SJCRH30 (cell line): Measurements from ENCODE around the gene SYT1. TPM values are rescaled to one million over a fixed set of nuclear protein-coding genes. Genes with fewer than 3 reads are reported as not detected.

Experiments used
- DNase-seq, 2 experiments: peaks; one replicate each; pipeline ENCODE4 v3.0.0-alpha.2; 2015 to 2020
- H3K27ac ChIP-seq: fragments of 250-450 bp; sonication (Bioruptor Pico); 2 replicates; pipeline ENCODE4 v1.5.1; 2020; ENCODE audit warnings: mild to moderate bottlenecking, moderate library complexity
- H3K27me3 ChIP-seq: fragments of 250-450 bp; sonication (Bioruptor Pico); 2 replicates; pipeline ENCODE4 v1.5.1; 2020; ENCODE audit warnings: mild to moderate bottlenecking, moderate library complexity
- H3K36me3 ChIP-seq: fragments of 250-450 bp; sonication (Bioruptor Pico); 2 replicates; pipeline ENCODE4 v1.5.1; 2020; ENCODE audit warnings: mild to moderate bottlenecking, moderate library complexity
- H3K4me1 ChIP-seq: fragments of 250-450 bp; sonication (Bioruptor Pico); 2 replicates; pipeline ENCODE4 v1.5.1; 2020; ENCODE audit warnings: mild to moderate bottlenecking, moderate library complexity
- H3K4me3 ChIP-seq: fragments of 250-450 bp; sonication (Bioruptor Pico); 2 replicates; pipeline ENCODE4 v1.5.1; 2020; ENCODE audit warnings: mild to moderate bottlenecking, moderate library complexity
- H3K9me3 ChIP-seq: fragments of 250-450 bp; sonication (Bioruptor Pico); replicated peaks from 2 replicates; pipeline ENCODE4 v1.5.1; 2020; ENCODE audit warnings: mild to moderate bottlenecking, moderate library complexity
- total RNA-seq: library from RNA; depleted of rRNA; stranded (reverse); fragments of >200 nt; shearing (Covaris generic); gene quantifications from 2 replicates; pipeline ENCODE4 v1.2.3, GENCODE V29; 2014

SYT1 gene
- total RNA-seq, 1 experiment from 2014 or later: 6.8 TPM

DNA sequence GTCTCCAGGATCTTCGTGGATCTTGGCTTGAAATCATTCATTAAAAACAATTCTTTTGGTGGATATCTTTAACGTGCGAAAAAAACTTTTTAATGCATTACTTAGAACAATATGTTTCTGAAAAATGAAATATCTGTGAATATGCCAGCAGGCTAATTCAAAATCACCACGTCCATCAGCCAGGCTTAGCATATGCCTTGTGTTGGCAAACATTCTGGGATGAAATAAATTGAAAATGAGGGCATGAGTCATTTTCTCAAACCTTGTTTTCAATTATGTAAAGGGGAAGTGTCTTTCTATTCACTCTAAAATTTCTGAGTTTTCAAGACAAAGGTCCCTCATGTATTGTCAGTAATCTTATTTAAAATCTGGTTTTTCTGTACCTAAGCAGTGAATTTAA lies 432.3 kb downstream of the SYT1 start:
- Histone ChIP-seq H3K9me3 (no peaks in the 10 kb centered on the region), H3K27me3 (no peaks in the 10 kb centered on the region), H3K4me1 (peaks cover 22% of the 10 kb centered on the region), H3K27ac (no peak overlapping the region), H3K36me3 (no peaks in the 10 kb centered on the region), H3K4me3 (no peak overlapping the region)
- no peak for DNase-seq

- Histone ChIP-seq H3K27ac (peak overlapping the region; percentile 27; the same call in 1 of the 2 replicates), H3K9me3 (no peaks in the 10 kb centered on the region), H3K4me3 (no peak overlapping the region), H3K27me3 (no peaks in the 10 kb centered on the region), H3K4me1 (peaks cover 22% of the 10 kb centered on the region), H3K36me3 (no peaks in the 10 kb centered on the region)
- DNase-seq: peak; percentile 72 to 87
Measured at GRCh38 chr12:79298506-79298905, 433.9 kb downstream of the SYT1 start.

DNA sequence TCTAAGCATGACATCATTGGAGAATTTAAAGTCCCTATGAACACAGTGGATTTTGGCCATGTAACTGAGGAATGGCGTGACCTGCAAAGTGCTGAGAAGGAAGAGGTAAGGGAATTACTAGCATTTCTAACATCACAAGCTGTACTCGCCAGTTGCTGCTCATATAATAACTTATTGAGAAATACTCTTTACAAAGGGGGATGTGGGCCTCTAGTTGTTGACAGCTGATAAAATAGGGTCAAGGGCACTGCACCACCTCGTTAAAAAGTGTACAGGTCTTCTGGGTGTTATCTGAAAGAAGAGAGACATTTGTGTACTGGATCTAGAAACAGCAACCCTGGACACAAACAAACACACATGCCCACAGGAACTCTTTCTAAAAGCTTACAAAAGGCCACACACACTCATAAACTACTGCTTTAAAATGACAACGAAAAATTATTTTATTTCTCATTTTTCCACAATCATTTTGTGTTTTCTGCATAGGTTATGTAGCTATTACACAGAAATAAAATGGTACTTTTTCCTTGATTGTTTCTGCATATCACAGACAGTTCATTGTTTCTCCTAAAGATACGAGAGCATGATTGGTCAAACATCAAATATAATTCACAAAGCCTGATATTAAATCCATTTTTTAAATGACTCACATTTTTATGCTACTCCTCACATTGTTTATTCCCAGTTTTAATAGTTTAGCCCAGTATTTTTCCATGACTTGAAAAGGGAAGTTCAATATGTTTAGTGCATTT lies 435.0 kb downstream of the SYT1 start:
- no peaks in the 10 kb centered on the region for H3K27me3 ChIP-seq
- H3K4me1 ChIP-seq: peaks cover 22% of the 10 kb centered on the region
- peak in 1 of 2 experiments; percentile 13 for DNase-seq
- 0 out of 2 replicates have a peak overlapping the region, but pooled peaks have one; percentile 27 for H3K27ac ChIP-seq
- H3K36me3 ChIP-seq: no peaks in the 10 kb centered on the region
- no peak overlapping the region for H3K4me3 ChIP-seq
- no peaks in the 10 kb centered on the region for H3K9me3 ChIP-seq

DNA sequence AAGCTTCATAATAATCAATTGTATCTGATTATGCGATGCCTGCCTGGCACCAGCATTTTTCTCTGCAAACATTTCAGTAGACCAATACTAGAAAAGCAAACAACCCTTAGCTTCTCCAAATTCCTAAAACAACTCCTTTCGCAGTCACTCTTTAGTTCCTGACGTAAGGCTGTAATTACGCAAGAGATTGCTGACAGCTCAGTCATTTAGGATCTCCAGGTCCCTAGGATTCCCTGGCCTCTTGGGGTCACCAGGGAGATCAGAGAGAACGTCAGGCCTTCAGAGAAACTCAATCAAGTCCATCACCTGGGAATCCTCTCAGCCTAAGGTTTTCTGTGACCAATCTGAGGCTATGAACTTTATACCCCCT lies 435.6 kb downstream of the SYT1 start:
- Histone ChIP-seq H3K9me3 (no peaks in the 10 kb centered on the region), H3K36me3 (no peaks in the 10 kb centered on the region), H3K27ac (no peak overlapping the region), H3K4me1 (peaks cover 22% of the 10 kb centered on the region), H3K27me3 (no peaks in the 10 kb centered on the region), H3K4me3 (no peak overlapping the region)
- no peak for DNase-seq

GRCh38 chr12:79301181-79301580 lies 436.6 kb downstream of the SYT1 start:
- H3K4me1 ChIP-seq: peaks cover 22% of the 10 kb centered on the region
- no peak overlapping the region for H3K27ac ChIP-seq
- H3K4me3 ChIP-seq: no peak overlapping the region
- no peaks in the 10 kb centered on the region for H3K9me3 ChIP-seq
- no peaks in the 10 kb centered on the region for H3K36me3 ChIP-seq
- no peaks in the 10 kb centered on the region for H3K27me3 ChIP-seq
- DNase-seq: no peak

DNA sequence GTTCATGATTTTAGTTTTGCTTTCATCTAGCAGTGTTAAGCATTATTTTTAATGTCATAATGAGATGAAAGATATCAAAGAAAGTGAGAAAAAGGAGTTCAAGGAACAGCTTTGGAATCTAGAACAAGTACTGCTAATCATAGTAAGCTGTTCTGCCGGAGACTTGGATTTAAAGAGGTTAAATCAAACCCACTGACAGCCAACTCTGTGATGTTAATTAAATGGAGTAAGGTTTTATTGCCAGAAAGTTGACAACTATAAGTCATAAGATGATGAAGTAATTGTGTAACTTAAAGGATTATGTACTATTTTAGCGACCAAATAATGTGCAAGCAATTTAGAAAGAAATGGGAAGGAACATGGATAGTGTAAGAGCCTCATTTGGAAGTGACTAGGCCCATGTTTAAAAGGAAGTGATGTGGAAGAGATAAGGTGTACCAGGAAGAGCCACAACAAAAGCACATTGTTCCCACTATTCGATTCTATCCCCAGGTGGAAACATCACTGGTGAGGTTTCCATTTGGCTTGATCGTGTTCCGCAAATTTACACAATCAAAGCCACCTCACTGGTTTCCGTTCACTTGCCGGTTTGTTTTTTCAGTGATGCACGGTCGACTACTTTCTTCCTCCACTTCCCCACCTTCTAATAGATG lies 437.7 kb downstream of the SYT1 start:
- Histone ChIP-seq H3K27me3 (no peaks in the 10 kb centered on the region), H3K36me3 (no peaks in the 10 kb centered on the region), H3K9me3 (no peaks in the 10 kb centered on the region), H3K4me1 (peaks cover 22% of the 10 kb centered on the region), H3K27ac (no peak overlapping the region), H3K4me3 (no peak overlapping the region)
- DNase-seq: no peak

DNA sequence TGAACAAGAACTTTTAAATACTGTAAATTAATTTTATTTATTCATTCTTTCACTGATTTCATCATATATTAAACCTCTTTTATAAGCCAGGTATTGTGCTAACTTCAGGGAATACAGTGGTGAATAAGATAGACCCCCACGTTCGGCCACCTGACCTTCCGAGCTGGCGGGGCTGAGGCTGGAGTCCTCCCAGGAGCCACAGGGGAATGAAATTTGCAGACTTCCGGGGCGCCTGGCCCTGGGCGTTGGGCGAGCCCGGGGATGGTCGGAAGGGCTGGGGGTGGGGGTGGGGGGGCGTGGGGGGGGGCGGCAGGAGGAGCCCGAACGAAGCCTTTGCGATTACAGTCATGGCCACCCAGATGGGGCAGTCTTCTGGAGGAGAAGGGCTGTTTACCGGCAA lies 442.8 kb downstream of the SYT1 start:
- DNase-seq: no peak
- no peaks in the 10 kb centered on the region for H3K27me3 ChIP-seq
- no peak overlapping the region for H3K4me3 ChIP-seq
- H3K9me3 ChIP-seq: no peaks in the 10 kb centered on the region
- no peaks in the 10 kb centered on the region for H3K4me1 ChIP-seq
- no peaks in the 10 kb centered on the region for H3K36me3 ChIP-seq
- no peak overlapping the region for H3K27ac ChIP-seq

DNA sequence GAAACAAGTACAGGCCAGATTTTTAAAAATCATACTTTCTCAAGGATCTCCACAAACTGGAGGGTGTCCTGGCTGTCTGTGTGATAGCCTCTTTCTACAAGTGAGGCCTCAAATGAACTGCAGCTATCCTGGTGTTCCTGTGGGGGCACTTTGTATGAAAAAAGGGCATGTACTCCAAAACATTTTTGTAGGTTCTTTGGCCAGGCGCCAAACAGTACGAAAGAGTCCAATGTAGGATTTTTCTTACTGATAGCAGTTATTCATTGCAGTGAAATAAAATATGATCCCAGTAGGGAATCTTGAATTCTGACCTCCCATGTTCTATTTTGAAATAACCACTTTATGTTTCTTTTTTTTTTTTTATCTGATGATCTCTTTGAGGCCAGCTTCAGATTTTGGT lies 444.5 kb downstream of the SYT1 start:
- no peaks in the 10 kb centered on the region for H3K4me1 ChIP-seq

DNA sequence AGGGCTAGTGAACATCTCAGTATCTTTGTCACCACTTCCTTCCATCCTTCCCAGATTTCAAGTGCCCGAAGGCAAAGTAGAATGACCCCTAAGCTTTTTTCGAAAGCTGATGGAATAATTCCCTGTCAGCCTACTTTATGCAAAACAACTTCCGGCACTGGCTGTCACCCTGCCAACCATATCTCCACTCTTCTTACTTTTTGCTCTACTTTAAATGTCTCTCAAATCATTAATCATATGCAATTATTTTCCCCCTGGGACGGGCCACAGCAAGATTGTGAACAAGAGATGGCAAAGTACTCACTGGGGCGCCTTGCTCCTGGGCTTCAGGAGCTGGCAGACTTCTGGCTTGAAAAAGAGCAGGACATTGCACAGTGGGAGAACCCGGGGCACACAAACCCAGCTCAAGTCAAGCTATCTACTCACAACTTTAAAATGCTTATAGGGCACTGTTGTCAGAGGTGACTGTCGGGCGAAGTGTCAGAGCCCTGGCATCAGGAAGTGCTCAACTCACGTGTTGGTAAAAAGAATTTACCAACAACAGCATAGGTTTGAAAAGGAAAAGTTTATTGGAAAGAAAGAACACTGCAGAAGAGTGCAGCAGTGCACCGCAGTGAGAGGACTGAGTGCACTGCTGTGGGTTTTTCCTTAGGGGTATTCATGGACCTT lies 452.7 kb downstream of the SYT1 start:
- no peak overlapping the region for H3K4me3 ChIP-seq
- H3K27me3 ChIP-seq: no peaks in the 10 kb centered on the region
- no peaks in the 10 kb centered on the region for H3K36me3 ChIP-seq
- H3K4me1 ChIP-seq: no peaks in the 10 kb centered on the region
- DNase-seq: no peak
- no peak overlapping the region for H3K27ac ChIP-seq
- H3K9me3 ChIP-seq: no peaks in the 10 kb centered on the region

More for the DNA sequence above, 444.5 kb downstream of the SYT1 start:
- H3K27ac ChIP-seq: no peak overlapping the region
- H3K9me3 ChIP-seq: no peaks in the 10 kb centered on the region
- H3K36me3 ChIP-seq: no peaks in the 10 kb centered on the region
- no peak for DNase-seq
- H3K27me3 ChIP-seq: no peaks in the 10 kb centered on the region
- no peak overlapping the region for H3K4me3 ChIP-seq

DNA sequence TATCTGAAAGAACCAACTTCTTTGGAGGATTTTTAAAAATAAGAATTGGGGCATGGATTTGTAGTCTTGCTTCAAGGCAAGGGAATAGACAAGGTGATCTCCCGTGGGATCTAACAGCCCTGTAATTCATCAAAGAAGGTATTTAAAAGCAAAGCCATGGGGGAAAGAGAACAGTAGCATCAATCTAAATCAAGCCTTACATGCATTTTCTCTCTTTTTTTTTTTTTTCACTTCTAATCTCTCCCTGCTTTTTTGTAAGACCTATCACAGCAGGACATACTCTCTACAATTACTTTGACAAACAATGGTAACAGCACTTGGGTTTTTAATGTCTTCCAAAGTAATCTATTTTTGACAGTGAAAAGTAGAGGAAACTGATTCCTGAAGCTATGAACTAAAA lies 458.3 kb downstream of the SYT1 start:
- Histone ChIP-seq H3K4me3 (no peak overlapping the region), H3K9me3 (no peaks in the 10 kb centered on the region), H3K27me3 (no peaks in the 10 kb centered on the region), H3K4me1 (no peaks in the 10 kb centered on the region; the same call in 1 of the 2 replicates), H3K27ac (no peak overlapping the region), H3K36me3 (no peaks in the 10 kb centered on the region)
- DNase-seq: no peak

GRCh38 chr12:79324571-79324970 lies 460.0 kb downstream of the SYT1 start:
- Histone ChIP-seq H3K27me3 (no peaks in the 10 kb centered on the region), H3K4me1 (no peaks in the 10 kb centered on the region; the same call in 1 of the 2 replicates), H3K36me3 (no peaks in the 10 kb centered on the region), H3K4me3 (no peak overlapping the region), H3K27ac (no peak overlapping the region), H3K9me3 (no peaks in the 10 kb centered on the region)
- DNase-seq: no peak

- Histone ChIP-seq H3K4me3 (no peak overlapping the region), H3K27ac (no peak overlapping the region), H3K4me1 (no peaks in the 10 kb centered on the region; the same call in 1 of the 2 replicates), H3K27me3 (no peaks in the 10 kb centered on the region), H3K9me3 (no peaks in the 10 kb centered on the region), H3K36me3 (no peaks in the 10 kb centered on the region)
- peak in 1 of 2 experiments; percentile 11 for DNase-seq
Measured at GRCh38 chr12:79326222-79326621, 461.6 kb downstream of the SYT1 start.

GRCh38 chr12:79326663-79327062 lies 462.1 kb downstream of the SYT1 start:
- Histone ChIP-seq H3K4me3 (no peak overlapping the region), H3K9me3 (no peaks in the 10 kb centered on the region), H3K4me1 (no peaks in the 10 kb centered on the region; the same call in 1 of the 2 replicates), H3K36me3 (no peaks in the 10 kb centered on the region), H3K27me3 (no peaks in the 10 kb centered on the region), H3K27ac (no peak overlapping the region)
- DNase-seq: no peak

- no peak for DNase-seq
- H3K27ac ChIP-seq: no peak overlapping the region
- no peaks in the 10 kb centered on the region; the same call in 1 of the 2 replicates for H3K4me1 ChIP-seq
- H3K36me3 ChIP-seq: no peaks in the 10 kb centered on the region
- H3K9me3 ChIP-seq: no peaks in the 10 kb centered on the region
- no peak overlapping the region for H3K4me3 ChIP-seq
- H3K27me3 ChIP-seq: no peaks in the 10 kb centered on the region
Measured at GRCh38 chr12:79327465-79327864, 462.9 kb downstream of the SYT1 start.

DNA sequence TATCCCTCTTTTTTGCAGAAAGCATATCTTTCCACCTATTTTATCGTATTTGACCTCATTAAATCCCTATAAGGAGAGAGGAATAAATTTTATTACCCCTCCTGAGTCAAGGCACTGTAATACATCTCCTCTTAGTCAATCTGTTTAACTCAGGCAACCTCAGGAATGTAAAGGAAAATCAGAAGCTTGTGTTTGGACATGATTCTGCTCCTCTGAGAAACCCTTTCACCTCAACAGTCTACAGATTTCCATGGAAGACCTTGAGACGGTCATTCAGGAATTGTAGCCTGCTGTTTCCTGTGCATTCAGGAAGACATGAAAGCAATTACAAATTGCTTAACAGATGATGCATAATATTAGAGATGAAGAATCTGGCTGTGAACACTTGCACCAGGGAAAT lies 465.4 kb downstream of the SYT1 start:
- no peak for DNase-seq
- no peaks in the 10 kb centered on the region; the same call in 1 of the 2 replicates for H3K4me1 ChIP-seq
- H3K36me3 ChIP-seq: no peaks in the 10 kb centered on the region
- no peaks in the 10 kb centered on the region for H3K27me3 ChIP-seq
- no peaks in the 10 kb centered on the region for H3K9me3 ChIP-seq
- H3K27ac ChIP-seq: no peak overlapping the region
- no peak overlapping the region for H3K4me3 ChIP-seq
